MM.1S (cell line): ENCODE data around the gene PHTF2.
"Not testable (repeated sequence)": the region's sequence is repeated elsewhere in the genome, so short reads cannot be mapped to it uniquely, and the experiment has no call there.

Experiments used
- DNase-seq: peaks from one replicate; pipeline ENCODE4 v3.0.0-alpha.2; 2015
- H2AFZ ChIP-seq: fragments of 300-600 bp; sonication (generic); 2 replicates; pipeline ENCODE4 v1.6.0; 2016; ENCODE audit warnings: antibody characterized with exemption, low read length
- H3F3A ChIP-seq: fragments of 300-600 bp; sonication (generic); 2 replicates; pipeline ENCODE4 v1.6.1; 2016; ENCODE audit warnings: mild to moderate bottlenecking, antibody characterized with exemption, low read length, moderate library complexity, mixed read lengths; ENCODE audit not compliant: insufficient read depth
- H3K27ac ChIP-seq: fragments of 300-600 bp; sonication (generic); 2 replicates; pipeline ENCODE4 v1.5.1; 2016; ENCODE audit warnings: mild to moderate bottlenecking, low read length
- H3K27me3 ChIP-seq: fragments of 300-600 bp; sonication (generic); replicated peaks from 2 replicates; pipeline ENCODE4 v1.6.0; 2016; ENCODE audit warnings: low read length; ENCODE audit not compliant: insufficient read depth
- H3K36me3 ChIP-seq: fragments of 300-600 bp; sonication (generic); replicated peaks from 2 replicates; pipeline ENCODE4 v1.6.1; 2016; ENCODE audit warnings: mild to moderate bottlenecking, low read length, mixed read lengths; ENCODE audit not compliant: insufficient read depth
- H3K4me1 ChIP-seq: fragments of 300-600 bp; sonication (generic); 2 replicates; pipeline ENCODE4 v1.6.1; 2016; ENCODE audit warnings: low read length, mixed read lengths
- H3K4me2 ChIP-seq: fragments of 300-600 bp; sonication (generic); 2 replicates; pipeline ENCODE4 v1.6.0; 2016; ENCODE audit warnings: low read depth, low read length
- H3K4me3 ChIP-seq: fragments of 300-600 bp; sonication (generic); 2 replicates; pipeline ENCODE4 v1.5.1; 2016; ENCODE audit warnings: low read length, mixed read lengths
- H3K79me2 ChIP-seq: fragments of 300-600 bp; sonication (generic); 2 replicates; pipeline ENCODE4 v1.6.1; 2016; ENCODE audit warnings: mixed run types, low read length, mixed read lengths
- H3K9ac ChIP-seq: fragments of 300-600 bp; sonication (generic); 2 replicates; pipeline ENCODE4 v1.6.1; 2016; ENCODE audit warnings: low read length, mixed read lengths
- H3K9me2 ChIP-seq: fragments of 300-600 bp; sonication (generic); replicated peaks from 2 replicates; pipeline ENCODE4 v1.6.1; 2016; ENCODE audit warnings: mild to moderate bottlenecking, low read length, mixed read lengths; ENCODE audit not compliant: insufficient read depth
- H3K9me3 ChIP-seq: fragments of 300-600 bp; sonication (generic); replicated peaks from 2 replicates; pipeline ENCODE4 v1.6.1; 2016; ENCODE audit warnings: mild to moderate bottlenecking, low read length, mixed read lengths; ENCODE audit not compliant: insufficient read depth
- H4K20me1 ChIP-seq: fragments of 300-600 bp; sonication (generic); 2 replicates; pipeline ENCODE4 v1.6.1; 2016; ENCODE audit warnings: mild to moderate bottlenecking, low read length, moderate library complexity, mixed read lengths; ENCODE audit not compliant: insufficient read depth
- CTCF ChIP-seq: fragments of 300-600 bp; sonication (generic); IDR thresholded peaks from 2 replicates; pipeline ENCODE4 v1.5.1; 2016; ENCODE audit warnings: antibody characterized with exemption, low read length, mixed read lengths
- EZH2 ChIP-seq: fragments of 300-600 bp; sonication (generic); optimal IDR thresholded peaks from 2 replicates; pipeline ENCODE3; 2017; ENCODE audit warnings: low read depth, mild to moderate bottlenecking, antibody characterized with exemption, low read length, mixed read lengths
- EZH2phosphoT487 ChIP-seq: fragments of 300-600 bp; sonication (generic); IDR thresholded peaks from 2 replicates; pipeline ENCODE4 v1.6.1; 2018; ENCODE audit warnings: antibody characterized with exemption, low read length

PHTF2 gene

GRCh38 chr7:77783111-77783510 lies 15.5 kb upstream of the PHTF2 start:
- DNase-seq = no peak
- H3K27ac ChIP-seq = no peak overlapping the region

GRCh38 chr7:77783545-77783944 lies 15.0 kb upstream of the PHTF2 start:
- DNase-seq = no peak
- no peak overlapping the region for H3K9ac ChIP-seq
- H3K4me2 ChIP-seq = no peak overlapping the region
- H3K9me2 ChIP-seq = no peaks in the 10 kb centered on the region
- H3K9me3 ChIP-seq = no peaks in the 10 kb centered on the region
- no peak overlapping the region for H3K4me3 ChIP-seq
- peaks cover 2% of the 10 kb centered on the region; the same call in 1 of the 2 replicates for H3K36me3 ChIP-seq
- no peak overlapping the region for H3K27ac ChIP-seq
- no peaks in the 10 kb centered on the region for H3K79me2 ChIP-seq
- TF ChIP-seq EZH2 = no peak
- H4K20me1 ChIP-seq = no peaks in the 10 kb centered on the region
- H2AFZ ChIP-seq = no peak overlapping the region
- no peaks in the 10 kb centered on the region for H3K4me1 ChIP-seq
- no peaks in the 10 kb centered on the region for H3K27me3 ChIP-seq
- H3F3A ChIP-seq = no peaks in the 10 kb centered on the region

More at GRCh38 chr7:77783111-77783510, 15.5 kb upstream of the PHTF2 start:
- Histone ChIP-seq H3K36me3 (peaks cover 6% of the 10 kb centered on the region; the same call in 1 of the 2 replicates), H3K4me2 (no peak overlapping the region), H3K9ac (no peak overlapping the region), H3K27me3 (no peaks in the 10 kb centered on the region), H3K79me2 (no peaks in the 10 kb centered on the region), H2AFZ (no peak overlapping the region), H3K4me3 (no peak overlapping the region), H3F3A (no peaks in the 10 kb centered on the region), H3K9me3 (no peaks in the 10 kb centered on the region), H3K4me1 (no peaks in the 10 kb centered on the region), H4K20me1 (no peaks in the 10 kb centered on the region), H3K9me2 (no peaks in the 10 kb centered on the region)
- TF ChIP-seq EZH2 = no peak
- no peak for TF ChIP-seq CTCF
- no peak for TF ChIP-seq EZH2phosphoT487

- not testable (repeated sequence) for H3K9ac ChIP-seq, H3K9me3 ChIP-seq, H2AFZ ChIP-seq, H3K79me2 ChIP-seq, H3K27ac ChIP-seq, H3K4me1 ChIP-seq, H3K27me3 ChIP-seq, H4K20me1 ChIP-seq, H3K9me2 ChIP-seq, H3K36me3 ChIP-seq, H3K4me3 ChIP-seq, DNase-seq, H3F3A ChIP-seq, H3K4me2 ChIP-seq
Observed at GRCh38 chr7:77784426-77784825, 14.1 kb upstream of the PHTF2 start.

- no peak overlapping the region for H3K4me3 ChIP-seq
- no peaks in the 10 kb centered on the region for H3K36me3 ChIP-seq
- H3F3A ChIP-seq = no peaks in the 10 kb centered on the region
Observed at GRCh38 chr7:77786018-77786417, 12.6 kb upstream of the PHTF2 start.

More at GRCh38 chr7:77786018-77786417, 12.6 kb upstream of the PHTF2 start:
- H3K27me3 ChIP-seq = no peaks in the 10 kb centered on the region
- TF ChIP-seq EZH2 (no peak), EZH2phosphoT487 (no peak), CTCF (no peak)
- H3K4me1 ChIP-seq = no peaks in the 10 kb centered on the region
- no peak overlapping the region for H3K27ac ChIP-seq
- no peak overlapping the region for H3K9ac ChIP-seq
- H4K20me1 ChIP-seq = no peaks in the 10 kb centered on the region
- no peaks in the 10 kb centered on the region for H3K9me2 ChIP-seq
- no peaks in the 10 kb centered on the region for H3K79me2 ChIP-seq
- no peak for DNase-seq
- H3K9me3 ChIP-seq = no peaks in the 10 kb centered on the region
- H2AFZ ChIP-seq = no peak overlapping the region
- H3K4me2 ChIP-seq = no peak overlapping the region
